ENCODE data around the gene KRT80. TPM values are rescaled to one million over a fixed set of nuclear protein-coding genes. Genes with fewer than 3 reads are reported as not detected.
A peak's percentile ranks its signal among the peaks of the same experiment; 100 is the strongest.

KRT80 gene
- total and polyA plus RNA-seq, 2 of the 13 experiments (the other 11 are each of a cell fraction or from before 2014, with no cell fraction given), result 0.27 to 0.53 TPM

DNA sequence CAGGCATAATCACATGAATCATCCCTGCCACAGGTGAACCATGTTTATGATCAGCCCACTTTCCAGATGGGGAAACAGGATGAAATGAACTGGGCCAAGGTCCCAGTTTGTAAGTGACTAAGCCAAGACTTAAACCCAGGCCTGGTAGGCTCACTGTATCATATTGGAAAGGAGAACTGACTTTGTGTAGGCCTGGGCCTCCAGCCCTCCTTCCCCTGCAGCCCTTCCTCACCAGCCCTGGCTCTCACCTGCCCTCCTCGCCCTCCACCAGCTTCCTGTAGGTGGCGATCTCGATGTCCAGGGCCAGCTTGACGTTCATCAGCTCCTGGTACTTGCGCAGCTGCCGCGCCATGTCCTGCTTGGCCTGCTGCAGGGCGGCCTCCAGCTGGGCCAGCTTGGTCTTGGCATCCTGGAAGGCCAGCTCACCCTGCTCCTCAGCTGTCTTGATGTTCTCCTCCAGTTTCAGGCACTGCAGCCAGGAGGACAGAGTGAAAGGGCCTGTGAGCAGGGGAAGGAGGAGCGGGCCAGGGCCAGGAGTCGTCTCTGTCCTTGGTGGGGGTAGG lies 19.8 kb downstream of the KRT80 start (continued):
- TF ChIP-seq, protein P1, sequence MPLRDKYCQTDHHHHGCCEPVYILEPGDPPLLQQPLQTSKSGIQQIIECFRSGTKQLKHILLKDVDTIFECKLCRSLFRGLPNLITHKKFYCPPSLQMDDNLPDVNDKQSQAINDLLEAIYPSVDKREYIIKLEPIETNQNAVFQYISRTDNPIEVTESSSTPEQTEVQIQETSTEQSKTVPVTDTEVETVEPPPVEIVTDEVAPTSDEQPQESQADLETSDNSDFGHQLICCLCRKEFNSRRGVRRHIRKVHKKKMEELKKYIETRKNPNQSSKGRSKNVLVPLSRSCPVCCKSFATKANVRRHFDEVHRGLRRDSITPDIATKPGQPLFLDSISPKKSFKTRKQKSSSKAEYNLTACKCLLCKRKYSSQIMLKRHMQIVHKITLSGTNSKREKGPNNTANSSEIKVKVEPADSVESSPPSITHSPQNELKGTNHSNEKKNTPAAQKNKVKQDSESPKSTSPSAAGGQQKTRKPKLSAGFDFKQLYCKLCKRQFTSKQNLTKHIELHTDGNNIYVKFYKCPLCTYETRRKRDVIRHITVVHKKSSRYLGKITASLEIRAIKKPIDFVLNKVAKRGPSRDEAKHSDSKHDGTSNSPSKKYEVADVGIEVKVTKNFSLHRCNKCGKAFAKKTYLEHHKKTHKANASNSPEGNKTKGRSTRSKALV (CRISPR knock-in tag; IDR thresholded peaks at IDR 0.05), result no peak
- TF ChIP-seq, protein P2, sequence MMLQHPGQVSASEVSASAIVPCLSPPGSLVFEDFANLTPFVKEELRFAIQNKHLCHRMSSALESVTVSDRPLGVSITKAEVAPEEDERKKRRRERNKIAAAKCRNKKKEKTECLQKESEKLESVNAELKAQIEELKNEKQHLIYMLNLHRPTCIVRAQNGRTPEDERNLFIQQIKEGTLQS (CRISPR knock-in tag; IDR thresholded peaks at IDR 0.05), result no peak
- TF ChIP-seq, protein P3, sequence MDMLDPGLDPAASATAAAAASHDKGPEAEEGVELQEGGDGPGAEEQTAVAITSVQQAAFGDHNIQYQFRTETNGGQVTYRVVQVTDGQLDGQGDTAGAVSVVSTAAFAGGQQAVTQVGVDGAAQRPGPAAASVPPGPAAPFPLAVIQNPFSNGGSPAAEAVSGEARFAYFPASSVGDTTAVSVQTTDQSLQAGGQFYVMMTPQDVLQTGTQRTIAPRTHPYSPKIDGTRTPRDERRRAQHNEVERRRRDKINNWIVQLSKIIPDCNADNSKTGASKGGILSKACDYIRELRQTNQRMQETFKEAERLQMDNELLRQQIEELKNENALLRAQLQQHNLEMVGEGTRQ (IDR thresholded peaks at IDR 0.05; ENCODE audit: low read depth, low read length), result no peak
- TF ChIP-seq, protein P3 (CRISPR knock-in tag; IDR thresholded peaks at IDR 0.05; ENCODE audit: borderline replicate concordance), result no peak
- TF ChIP-seq, protein P4, sequence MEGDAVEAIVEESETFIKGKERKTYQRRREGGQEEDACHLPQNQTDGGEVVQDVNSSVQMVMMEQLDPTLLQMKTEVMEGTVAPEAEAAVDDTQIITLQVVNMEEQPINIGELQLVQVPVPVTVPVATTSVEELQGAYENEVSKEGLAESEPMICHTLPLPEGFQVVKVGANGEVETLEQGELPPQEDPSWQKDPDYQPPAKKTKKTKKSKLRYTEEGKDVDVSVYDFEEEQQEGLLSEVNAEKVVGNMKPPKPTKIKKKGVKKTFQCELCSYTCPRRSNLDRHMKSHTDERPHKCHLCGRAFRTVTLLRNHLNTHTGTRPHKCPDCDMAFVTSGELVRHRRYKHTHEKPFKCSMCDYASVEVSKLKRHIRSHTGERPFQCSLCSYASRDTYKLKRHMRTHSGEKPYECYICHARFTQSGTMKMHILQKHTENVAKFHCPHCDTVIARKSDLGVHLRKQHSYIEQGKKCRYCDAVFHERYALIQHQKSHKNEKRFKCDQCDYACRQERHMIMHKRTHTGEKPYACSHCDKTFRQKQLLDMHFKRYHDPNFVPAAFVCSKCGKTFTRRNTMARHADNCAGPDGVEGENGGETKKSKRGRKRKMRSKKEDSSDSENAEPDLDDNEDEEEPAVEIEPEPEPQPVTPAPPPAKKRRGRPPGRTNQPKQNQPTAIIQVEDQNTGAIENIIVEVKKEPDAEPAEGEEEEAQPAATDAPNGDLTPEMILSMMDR (CRISPR knock-in tag; IDR thresholded peaks at IDR 0.05), result peak; percentile 64
- TF ChIP-seq, protein P5, sequence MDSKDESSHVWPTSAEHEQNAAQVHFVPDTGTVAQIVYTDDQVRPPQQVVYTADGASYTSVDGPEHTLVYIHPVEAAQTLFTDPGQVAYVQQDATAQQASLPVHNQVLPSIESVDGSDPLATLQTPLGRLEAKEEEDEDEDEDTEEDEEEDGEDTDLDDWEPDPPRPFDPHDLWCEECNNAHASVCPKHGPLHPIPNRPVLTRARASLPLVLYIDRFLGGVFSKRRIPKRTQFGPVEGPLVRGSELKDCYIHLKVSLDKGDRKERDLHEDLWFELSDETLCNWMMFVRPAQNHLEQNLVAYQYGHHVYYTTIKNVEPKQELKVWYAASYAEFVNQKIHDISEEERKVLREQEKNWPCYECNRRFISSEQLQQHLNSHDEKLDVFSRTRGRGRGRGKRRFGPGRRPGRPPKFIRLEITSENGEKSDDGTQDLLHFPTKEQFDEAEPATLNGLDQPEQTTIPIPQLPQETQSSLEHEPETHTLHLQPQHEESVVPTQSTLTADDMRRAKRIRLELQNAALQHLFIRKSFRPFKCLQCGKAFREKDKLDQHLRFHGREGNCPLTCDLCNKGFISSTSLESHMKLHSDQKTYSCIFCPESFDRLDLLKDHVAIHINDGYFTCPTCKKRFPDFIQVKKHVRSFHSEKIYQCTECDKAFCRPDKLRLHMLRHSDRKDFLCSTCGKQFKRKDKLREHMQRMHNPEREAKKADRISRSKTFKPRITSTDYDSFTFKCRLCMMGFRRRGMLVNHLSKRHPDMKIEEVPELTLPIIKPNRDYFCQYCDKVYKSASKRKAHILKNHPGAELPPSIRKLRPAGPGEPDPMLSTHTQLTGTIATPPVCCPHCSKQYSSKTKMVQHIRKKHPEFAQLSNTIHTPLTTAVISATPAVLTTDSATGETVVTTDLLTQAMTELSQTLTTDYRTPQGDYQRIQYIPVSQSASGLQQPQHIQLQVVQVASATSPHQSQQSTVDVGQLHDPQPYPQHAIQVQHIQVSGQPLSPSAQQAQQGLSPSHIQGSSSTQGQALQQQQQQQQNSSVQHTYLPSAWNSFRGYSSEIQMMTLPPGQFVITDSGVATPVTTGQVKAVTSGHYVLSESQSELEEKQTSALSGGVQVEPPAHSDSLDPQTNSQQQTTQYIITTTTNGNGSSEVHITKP (CRISPR knock-in tag; IDR thresholded peaks at IDR 0.05; ENCODE audit: low read depth), result no peak
- TF ChIP-seq, protein P6, sequence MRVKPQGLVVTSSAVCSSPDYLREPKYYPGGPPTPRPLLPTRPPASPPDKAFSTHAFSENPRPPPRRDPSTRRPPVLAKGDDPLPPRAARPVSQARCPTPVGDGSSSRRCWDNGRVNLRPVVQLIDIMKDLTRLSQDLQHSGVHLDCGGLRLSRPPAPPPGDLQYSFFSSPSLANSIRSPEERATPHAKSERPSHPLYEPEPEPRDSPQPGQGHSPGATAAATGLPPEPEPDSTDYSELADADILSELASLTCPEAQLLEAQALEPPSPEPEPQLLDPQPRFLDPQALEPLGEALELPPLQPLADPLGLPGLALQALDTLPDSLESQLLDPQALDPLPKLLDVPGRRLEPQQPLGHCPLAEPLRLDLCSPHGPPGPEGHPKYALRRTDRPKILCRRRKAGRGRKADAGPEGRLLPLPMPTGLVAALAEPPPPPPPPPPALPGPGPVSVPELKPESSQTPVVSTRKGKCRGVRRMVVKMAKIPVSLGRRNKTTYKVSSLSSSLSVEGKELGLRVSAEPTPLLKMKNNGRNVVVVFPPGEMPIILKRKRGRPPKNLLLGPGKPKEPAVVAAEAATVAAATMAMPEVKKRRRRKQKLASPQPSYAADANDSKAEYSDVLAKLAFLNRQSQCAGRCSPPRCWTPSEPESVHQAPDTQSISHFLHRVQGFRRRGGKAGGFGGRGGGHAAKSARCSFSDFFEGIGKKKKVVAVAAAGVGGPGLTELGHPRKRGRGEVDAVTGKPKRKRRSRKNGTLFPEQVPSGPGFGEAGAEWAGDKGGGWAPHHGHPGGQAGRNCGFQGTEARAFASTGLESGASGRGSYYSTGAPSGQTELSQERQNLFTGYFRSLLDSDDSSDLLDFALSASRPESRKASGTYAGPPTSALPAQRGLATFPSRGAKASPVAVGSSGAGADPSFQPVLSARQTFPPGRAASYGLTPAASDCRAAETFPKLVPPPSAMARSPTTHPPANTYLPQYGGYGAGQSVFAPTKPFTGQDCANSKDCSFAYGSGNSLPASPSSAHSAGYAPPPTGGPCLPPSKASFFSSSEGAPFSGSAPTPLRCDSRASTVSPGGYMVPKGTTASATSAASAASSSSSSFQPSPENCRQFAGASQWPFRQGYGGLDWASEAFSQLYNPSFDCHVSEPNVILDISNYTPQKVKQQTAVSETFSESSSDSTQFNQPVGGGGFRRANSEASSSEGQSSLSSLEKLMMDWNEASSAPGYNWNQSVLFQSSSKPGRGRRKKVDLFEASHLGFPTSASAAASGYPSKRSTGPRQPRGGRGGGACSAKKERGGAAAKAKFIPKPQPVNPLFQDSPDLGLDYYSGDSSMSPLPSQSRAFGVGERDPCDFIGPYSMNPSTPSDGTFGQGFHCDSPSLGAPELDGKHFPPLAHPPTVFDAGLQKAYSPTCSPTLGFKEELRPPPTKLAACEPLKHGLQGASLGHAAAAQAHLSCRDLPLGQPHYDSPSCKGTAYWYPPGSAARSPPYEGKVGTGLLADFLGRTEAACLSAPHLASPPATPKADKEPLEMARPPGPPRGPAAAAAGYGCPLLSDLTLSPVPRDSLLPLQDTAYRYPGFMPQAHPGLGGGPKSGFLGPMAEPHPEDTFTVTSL (CRISPR knock-in tag; IDR thresholded peaks at IDR 0.05; ENCODE audit: borderline replicate concordance), result no peak
- TF ChIP-seq NFYB (CRISPR knock-in tag; IDR thresholded peaks at IDR 0.05) (no peak), ZNF782 (CRISPR knock-in tag; IDR thresholded peaks at IDR 0.05; ENCODE audit: borderline replicate concordance) (no peak), IRF2 (CRISPR knock-in tag; IDR thresholded peaks at IDR 0.05) (no peak), SPEN (CRISPR knock-in tag; IDR thresholded peaks at IDR 0.05; ENCODE audit: low read depth) (no peak), NONO (IDR thresholded peaks at IDR 0.05) (no peak), NONO (CRISPR knock-in tag; conservative IDR thresholded peaks at IDR 0.05) (no peak)
